Pancreas (tissue), 10 donors: Measurements from ENCODE around the gene TRMT44. TPM values are rescaled to one million over a fixed set of nuclear protein-coding genes. Genes with fewer than 3 reads are reported as not detected.
A peak's percentile ranks its signal among the peaks of the same experiment; 100 is the strongest.

Source experiments
- ATAC-seq, 4 donors: fragments of 200-7000 bp; cut with Tn5 transposase; one replicate each; pipeline versions ENCODE4 v1.8.0 to v1.9.1; 2020; ENCODE audit warnings: mild to moderate bottlenecking in 4 of 4, moderate library complexity in 4 of 4
- DNase-seq, 6 donors: peaks; one replicate each; pipeline ENCODE4 v3.0.0-alpha.2; 2020
- FAIRE-seq: peaks from 2 replicates; lab custom pipeline; 2012; peaks lifted over from hg19 to GRCh38; lab: Jason Lieb, UNC
- H3K27ac ChIP-seq, 4 donors: fragments of 200-600 bp; sonication (generic); 1 replicate in 3 of 4; 2 replicates in 1 of 4; pipeline versions ENCODE4 v1.5.0 to v1.8.0; 2020
- H3K27me3 ChIP-seq, 4 donors: fragments of 200-600 bp; one replicate each; pipeline ENCODE4 v1.8.0; 2021
- H3K36me3 ChIP-seq, 3 donors: fragments of 200-600 bp; sonication (generic) in 1 of 3; one replicate each; pipeline versions ENCODE4 v1.5.0 to v1.8.0; 2020 to 2021
- H3K4me1 ChIP-seq, 3 donors: fragments of 200-600 bp; one replicate each; pipeline ENCODE4 v1.8.0; 2021
- H3K4me3 ChIP-seq, 4 donors: fragments of 200-600 bp; sonication (generic) in 2 of 4; one replicate each; pipeline versions ENCODE4 v1.5.0 to v1.8.0; 2020 to 2021
- H3K9me3 ChIP-seq, 4 donors: fragments of 200-600 bp; one replicate each; pipeline ENCODE4 v1.8.0; 2021
- CTCF ChIP-seq, 4 donors: fragments of 200-600 bp; sonication (generic) in 3 of 4; IDR thresholded peaks; one replicate each; pipeline versions ENCODE4 v1.5.0 to v1.8.0; 2021; ENCODE audit warnings: antibody characterized with exemption in 4 of 4
- WGBS, 2 donors: extraction: QIAGEN DNeasy Blood & Tissue Kit; methylation state at CpG; one replicate each; pipeline ENCODE4 v1.1.7; 2013; 5-methylcytosine and 5-hydroxymethylcytosine counted together
- intact Hi-C, 3 donors: fragments of 100-400 bp; cut with DNase I; formaldehyde crosslinking; loops; one replicate each; pipeline versions ENCODE4 v1.11.1 to v1.14.2; 2022
- polyA plus RNA-seq, 2 donors: library from polyadenylated mRNA; stranded (reverse); fragments of 200-250 nt; gene quantifications; one replicate each; pipeline ENCODE4 v1.2.3, GENCODE V29; 2013
- total RNA-seq, 6 donors: library from RNA; stranded (reverse); fragmentation: NEBNext Ultra II Directional in 4 of 6; extraction: Animal tissue kit (Norgen Biotek cat#: 25700) in 4 of 6; gene quantifications; one replicate each; pipeline versions ENCODE4 v1.2.1 to v1.2.4, GENCODE V29; 2021 to 2023
- donor health status: healthy with polysubstance abuse.
- donor health status: DM: no; HTN: no; CAD: no; lungs with moderate emphysema.
- donor health status: DM: no; HTN: no; CAD: no.
- donor health status: control.
- donor health status: control.
- donor health status: Bipolar disorder and iron deficiency.
- donor health status: DM: yes; HTN: yes; CAD: no.
- donor health status: DM: no; HTN: no; CAD: no.
- donor health status: DM: no; HTN: no; CAD: no.
- donor health status: DM: yes; HTN: yes; CAD: no.

The TRMT44 gene
- total and polyA plus RNA-seq, 8 donors, result 6.1 to 14.0 (median 8.7) TPM

GRCh38 chr4:8409264-8410065 is 31.1 kb upstream of the TRMT44 start:
- peak in 3 of 4 donors; percentile 56 to 66 (median 63) for ATAC-seq
- peaks cover 2 to 28% (median 6%) of the 10 kb centered on the region in 3 donors for H3K36me3 ChIP-seq
- H3K27me3 ChIP-seq, result no peaks in the 10 kb centered on the region
- H3K27ac ChIP-seq, result no peak overlapping the region
- no peak overlapping the region for H3K4me3 ChIP-seq
- no peak for TF ChIP-seq CTCF (IDR thresholded peaks at IDR 0.05)
- DNase-seq, result peak in 1 of 6 donors; percentile 32
- H3K9me3 ChIP-seq, result no peaks in the 10 kb centered on the region
- WGBS, 2 donors, result 84 to 86% methylated on average over 17 of the region's 17 CpGs
- FAIRE-seq, result no peak
- H3K4me1 ChIP-seq, result no peaks in the 10 kb centered on the region
- intact Hi-C loops, result loop anchor here in 2 of 3 donors (5.0 kb wide), 1 partner anchor 167 kb away; no protein-coding TSS in a partner anchor

- H3K36me3 ChIP-seq, result peaks cover 6 to 30% (median 9%) of the 10 kb centered on the region in 3 donors
These were observed 30.4 kb upstream of the TRMT44 start for GRCh38 chr4:8410066-8410625.

GRCh38 chr4:8410641-8411271 is 29.8 kb upstream of the TRMT44 start:
- intact Hi-C loops, result no loop called here
- Histone ChIP-seq H3K27ac (no peak overlapping the region), H3K36me3 (peaks cover 6 to 27% (median 6%) of the 10 kb centered on the region in 3 donors), H3K4me3 (no peak overlapping the region), H3K4me1 (no peaks in the 10 kb centered on the region), H3K9me3 (no peaks in the 10 kb centered on the region), H3K27me3 (no peaks in the 10 kb centered on the region)
- ATAC-seq (peak in 3 of 4 donors; percentile 44 to 66 (median 58)), DNase-seq (no peak), FAIRE-seq (no peak)
- WGBS, 2 donors, result 84 to 87% methylated on average over 26 of the region's 26 CpGs
- no peak for TF ChIP-seq CTCF (IDR thresholded peaks at IDR 0.05)

More at GRCh38 chr4:8410066-8410625, 30.4 kb upstream of the TRMT44 start:
- intact Hi-C loops, result no loop called here
- no peak for DNase-seq
- H3K4me1 ChIP-seq, result no peaks in the 10 kb centered on the region
- no peak for ATAC-seq
- H3K27me3 ChIP-seq, result no peaks in the 10 kb centered on the region
- no peak for TF ChIP-seq CTCF (IDR thresholded peaks at IDR 0.05)
- H3K4me3 ChIP-seq, result no peak overlapping the region
- no peak overlapping the region for H3K27ac ChIP-seq
- no peaks in the 10 kb centered on the region for H3K9me3 ChIP-seq
- 88 to 91% methylated on average over 9 of the region's 9 CpGs for WGBS, 2 donors
- no peak for FAIRE-seq

GRCh38 chr4:8411351-8412180 is 29.0 kb upstream of the TRMT44 start:
- ATAC-seq, result no peak
- WGBS, 2 donors, result 85 to 87% methylated on average over 13 of the region's 13 CpGs
- intact Hi-C loops, result no loop called here

More at GRCh38 chr4:8411351-8412180, 29.0 kb upstream of the TRMT44 start:
- FAIRE-seq (no peak), DNase-seq (no peak)
- Histone ChIP-seq H3K27me3 (no peaks in the 10 kb centered on the region), H3K9me3 (no peaks in the 10 kb centered on the region), H3K4me3 (no peak overlapping the region), H3K27ac (no peak overlapping the region), H3K36me3 (peaks cover 6 to 29% (median 6%) of the 10 kb centered on the region in 3 donors), H3K4me1 (no peaks in the 10 kb centered on the region)
- TF ChIP-seq CTCF (IDR thresholded peaks at IDR 0.05), result no peak
